ENCODE results near the gene RNF32. TPM values are rescaled to one million over a fixed set of nuclear protein-coding genes. Genes with fewer than 3 reads are reported as not detected.

The RNF32 gene
- total RNA-seq, 1 donor from 2014 or later: 1.6 TPM

DNA sequence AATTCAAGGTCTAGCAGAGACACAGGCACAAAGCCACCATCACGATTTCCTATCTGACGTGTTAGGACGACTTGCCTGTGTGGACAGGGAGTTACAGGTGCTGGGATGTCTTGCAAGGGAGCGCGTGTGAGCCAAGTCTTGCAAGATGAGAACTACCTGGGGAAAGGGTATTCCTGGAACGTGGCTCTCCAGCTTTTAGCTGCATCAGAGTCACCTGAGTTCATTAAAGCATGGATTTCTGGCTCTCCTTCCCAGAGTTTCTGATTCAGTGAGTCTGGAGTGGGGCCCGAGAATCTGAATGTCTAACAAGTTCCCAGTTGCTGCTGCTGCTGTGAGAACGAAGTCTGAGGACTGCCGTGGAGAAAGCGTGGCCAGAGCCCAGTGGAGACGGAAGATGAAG, 30.0 kb upstream of the RNF32 start:
- Mint-ChIP-seq H3K27ac (peak overlapping the region; percentile 76), H3K27me3 (no peaks in the 10 kb centered on the region), H3K36me3 (ENCODE audit: insufficient read depth) (peaks cover 1% of the 10 kb centered on the region), H3K4me1 (ENCODE audit: low read depth) (peaks cover 58% of the 10 kb centered on the region), H3K4me3 (ENCODE audit: low read depth) (no peak overlapping the region), H3K9me3 (ENCODE audit: low read depth) (no peaks in the 10 kb centered on the region)
- TF ChIP-seq, protein P1, sequence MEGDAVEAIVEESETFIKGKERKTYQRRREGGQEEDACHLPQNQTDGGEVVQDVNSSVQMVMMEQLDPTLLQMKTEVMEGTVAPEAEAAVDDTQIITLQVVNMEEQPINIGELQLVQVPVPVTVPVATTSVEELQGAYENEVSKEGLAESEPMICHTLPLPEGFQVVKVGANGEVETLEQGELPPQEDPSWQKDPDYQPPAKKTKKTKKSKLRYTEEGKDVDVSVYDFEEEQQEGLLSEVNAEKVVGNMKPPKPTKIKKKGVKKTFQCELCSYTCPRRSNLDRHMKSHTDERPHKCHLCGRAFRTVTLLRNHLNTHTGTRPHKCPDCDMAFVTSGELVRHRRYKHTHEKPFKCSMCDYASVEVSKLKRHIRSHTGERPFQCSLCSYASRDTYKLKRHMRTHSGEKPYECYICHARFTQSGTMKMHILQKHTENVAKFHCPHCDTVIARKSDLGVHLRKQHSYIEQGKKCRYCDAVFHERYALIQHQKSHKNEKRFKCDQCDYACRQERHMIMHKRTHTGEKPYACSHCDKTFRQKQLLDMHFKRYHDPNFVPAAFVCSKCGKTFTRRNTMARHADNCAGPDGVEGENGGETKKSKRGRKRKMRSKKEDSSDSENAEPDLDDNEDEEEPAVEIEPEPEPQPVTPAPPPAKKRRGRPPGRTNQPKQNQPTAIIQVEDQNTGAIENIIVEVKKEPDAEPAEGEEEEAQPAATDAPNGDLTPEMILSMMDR (IDR thresholded peaks at IDR 0.05; ENCODE audit: unreplicated experiment): no peak
- DNase-seq (ENCODE audit: low spot score, unreplicated experiment): no peak

DNA sequence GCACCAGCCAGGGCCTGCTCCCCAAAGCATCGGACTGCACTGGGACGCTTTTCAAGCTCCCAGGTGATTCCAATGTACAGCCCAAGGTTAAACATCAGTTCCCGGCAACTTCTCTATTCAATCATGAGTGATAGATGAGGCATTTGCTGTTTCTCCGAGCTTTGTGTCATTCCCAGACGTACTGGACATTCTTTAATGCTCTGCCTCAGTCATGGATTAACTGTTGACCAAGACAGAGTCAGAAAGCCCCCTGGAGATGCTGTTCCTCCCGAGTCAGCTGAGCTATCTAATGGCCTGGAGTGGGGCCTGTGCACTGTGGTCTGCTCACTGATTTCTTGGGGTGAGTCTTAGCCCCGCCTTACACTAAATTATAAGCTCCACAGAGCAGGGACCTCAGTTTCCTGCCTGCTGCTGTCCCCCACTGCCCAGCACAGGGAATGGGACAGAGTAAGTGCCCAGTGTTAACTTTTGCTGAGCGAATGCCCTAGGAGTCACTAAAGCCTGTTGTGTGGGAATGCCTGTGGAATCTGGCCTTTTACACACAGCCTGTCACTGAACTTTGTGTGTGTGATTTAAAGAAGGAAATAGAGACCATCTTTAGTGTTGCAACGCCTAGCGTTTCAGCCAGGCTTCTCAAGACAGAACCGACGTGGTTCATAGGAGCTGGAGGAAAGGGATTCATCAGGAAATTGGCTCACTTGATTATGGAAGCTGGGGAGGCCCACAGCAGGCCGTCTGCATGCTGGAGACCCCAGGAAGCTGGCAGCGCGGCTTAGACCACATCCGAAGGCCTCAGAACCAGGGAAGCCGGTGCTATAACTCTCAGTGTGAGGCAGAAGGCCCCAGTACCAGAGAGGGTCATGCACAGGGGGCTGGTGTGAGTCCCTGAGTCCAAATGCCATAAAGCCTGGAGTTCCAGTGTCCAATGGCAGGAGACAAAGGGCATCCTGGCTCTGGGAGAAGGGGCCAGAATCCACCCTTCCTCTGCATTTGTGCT, 29.3 kb upstream of the RNF32 start:
- Mint-ChIP-seq H3K27ac (no peak overlapping the region), H3K36me3 (ENCODE audit: insufficient read depth) (peaks cover 1% of the 10 kb centered on the region), H3K4me1 (ENCODE audit: low read depth) (peaks cover 63% of the 10 kb centered on the region), H3K27me3 (no peaks in the 10 kb centered on the region), H3K9me3 (ENCODE audit: low read depth) (no peaks in the 10 kb centered on the region), H3K4me3 (ENCODE audit: low read depth) (no peak overlapping the region)
- no peak for DNase-seq (ENCODE audit: low spot score, unreplicated experiment)
- TF ChIP-seq, protein P1 (IDR thresholded peaks at IDR 0.05; ENCODE audit: unreplicated experiment): no peak

DNA sequence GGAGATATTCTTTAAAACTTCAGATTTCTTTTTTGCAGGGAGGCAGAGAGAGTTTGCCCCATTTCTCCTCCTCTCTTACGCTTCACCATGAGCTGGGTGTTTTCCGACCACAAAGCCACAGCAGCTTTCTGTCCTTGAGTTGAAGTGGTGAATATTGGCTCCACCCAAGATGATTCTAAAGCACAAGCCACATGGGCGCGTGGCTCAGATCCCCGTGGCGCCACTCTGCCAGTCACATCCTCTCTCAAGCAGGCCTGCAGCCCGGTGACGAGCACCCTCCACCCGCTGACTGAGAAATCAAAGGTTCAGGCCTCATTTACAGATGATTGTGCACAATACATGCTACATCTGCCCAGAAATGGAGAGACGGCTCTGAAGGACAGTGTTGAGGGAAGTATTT, 27.6 kb upstream of the RNF32 start:
- peaks cover 8% of the 10 kb centered on the region for H3K27me3 Mint-ChIP-seq
- no peaks in the 10 kb centered on the region for H3K9me3 Mint-ChIP-seq (ENCODE audit: low read depth)
- DNase-seq (ENCODE audit: low spot score, unreplicated experiment): no peak
- TF ChIP-seq, protein P1 (IDR thresholded peaks at IDR 0.05; ENCODE audit: unreplicated experiment): no peak
- H3K4me3 Mint-ChIP-seq (ENCODE audit: low read depth): no peak overlapping the region
- H3K4me1 Mint-ChIP-seq (ENCODE audit: low read depth): peaks cover 66% of the 10 kb centered on the region
- peak overlapping the region; percentile 20 for H3K27ac Mint-ChIP-seq
- H3K36me3 Mint-ChIP-seq (ENCODE audit: insufficient read depth): peaks cover 1% of the 10 kb centered on the region

DNA sequence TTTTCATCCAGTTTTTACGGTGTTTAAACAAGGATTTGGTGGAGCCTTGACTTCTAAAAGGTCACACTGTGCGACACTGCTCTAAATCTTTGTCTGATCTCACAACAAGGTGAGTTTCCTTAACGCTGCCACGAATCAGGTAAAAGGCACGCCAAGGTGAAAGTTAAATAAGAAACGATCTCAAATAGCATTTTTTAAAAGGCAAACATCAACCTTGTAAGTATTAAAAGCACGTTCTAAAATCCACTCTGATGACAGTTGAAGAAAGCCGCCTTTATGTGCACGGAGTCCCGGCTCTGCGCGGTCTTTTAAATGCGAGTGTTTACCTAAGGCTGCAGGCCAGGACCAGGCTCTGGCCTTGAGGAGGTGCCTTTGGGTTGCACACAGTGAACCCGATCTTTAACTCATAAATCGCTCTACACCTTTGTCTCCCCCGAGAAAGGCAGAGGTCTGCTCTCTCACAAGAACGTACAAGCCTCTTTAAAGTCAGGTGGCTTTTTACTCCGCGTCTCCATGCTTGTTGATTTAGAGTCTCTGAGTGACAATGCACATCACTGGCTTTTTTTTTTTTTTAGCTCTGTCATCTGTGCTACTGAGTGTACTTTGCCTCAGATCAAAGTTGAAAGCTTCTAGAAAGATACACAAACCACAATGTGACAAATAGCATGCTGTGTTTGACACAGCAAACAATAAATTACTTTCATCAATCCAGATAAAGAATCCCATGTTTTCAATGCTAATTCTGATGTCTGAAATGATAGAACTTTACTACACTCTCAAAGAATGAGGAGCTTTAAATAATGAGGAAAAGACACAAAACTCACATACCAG, 25.9 kb upstream of the RNF32 start:
- Mint-ChIP-seq H3K27me3 (peaks cover 8% of the 10 kb centered on the region), H3K9me3 (ENCODE audit: low read depth) (no peaks in the 10 kb centered on the region), H3K27ac (peak overlapping the region; percentile 93), H3K36me3 (ENCODE audit: insufficient read depth) (no peaks in the 10 kb centered on the region), H3K4me1 (ENCODE audit: low read depth) (peaks cover 58% of the 10 kb centered on the region), H3K4me3 (ENCODE audit: low read depth) (peak overlapping the region; percentile 19)
- no peak for DNase-seq (ENCODE audit: low spot score, unreplicated experiment)
- TF ChIP-seq, protein P1 (IDR thresholded peaks at IDR 0.05; ENCODE audit: unreplicated experiment): no peak
